K562 (cell line): Measurements from ENCODE around the gene TPO.

Experiments used
- EZH2 ChIP-seq: IDR thresholded peaks from 2 replicates; pipeline ENCODE4 v1.6.1; 2012; ENCODE audit warnings: low read depth, mild to moderate bottlenecking, inconsistent platforms, low read length, borderline replicate concordance
- HDAC8 ChIP-seq: fragments of 450-650 bp; IDR thresholded peaks from 2 replicates; pipeline ENCODE4 v1.6.1; 2016; ENCODE audit warnings: mild to moderate bottlenecking, missing genetic modification characterization, moderate library complexity, missing compliant biosample characterization
- NFIC ChIP-seq: fragments of 450-650 bp; IDR thresholded peaks from 2 replicates; pipeline ENCODE4 v1.6.1; 2017; ENCODE audit warnings: mild to moderate bottlenecking, inconsistent platforms
- SIN3B ChIP-seq: fragments of 450-650 bp; IDR thresholded peaks from 2 replicates; pipeline ENCODE4 v1.6.1; 2017; ENCODE audit warnings: low read depth, mild to moderate bottlenecking, moderate library complexity
- TRIM24 ChIP-seq, 2 experiments: fragments of 450-650 bp; IDR thresholded peaks; 2 replicates each; pipeline ENCODE4 v1.6.1; 2016
- U2AF2 ChIP-seq: fragments of 200-400 bp; formaldehyde crosslinking; optimal IDR thresholded peaks from 2 replicates; pipeline ENCODE3; 2017; ENCODE audit warnings: low read depth, mild to moderate bottlenecking, low read length
- TF ChIP-seq, protein P1 (sequence below), 2 experiments: fragments of 450-650 bp; formaldehyde crosslinking in 1 of 2; IDR thresholded peaks; 2 replicates each; pipeline versions ENCODE4 v1.4.0 to v1.6.1; 2014 to 2020; ENCODE audit warnings: mild to moderate bottlenecking in 2 of 2, borderline replicate concordance in 1 of 2, low read depth in 1 of 2
- TF ChIP-seq, protein P2 (sequence below), 3 experiments: IDR thresholded peaks in 2 of 3; conservative IDR thresholded peaks in 1 of 3; 2 replicates each; pipeline ENCODE4 v1.5.1; 2011 to 2012; ENCODE audit warnings: low read length in 3 of 3, mild to moderate bottlenecking in 3 of 3, control low read depth in 2 of 3, improper control_type of control experiment in 1 of 3, inconsistent platforms in 1 of 3, low read depth in 1 of 3, mixed read lengths in 1 of 3, moderate library complexity in 1 of 3; ENCODE audit not compliant: insufficient read depth in 2 of 3

DNA sequence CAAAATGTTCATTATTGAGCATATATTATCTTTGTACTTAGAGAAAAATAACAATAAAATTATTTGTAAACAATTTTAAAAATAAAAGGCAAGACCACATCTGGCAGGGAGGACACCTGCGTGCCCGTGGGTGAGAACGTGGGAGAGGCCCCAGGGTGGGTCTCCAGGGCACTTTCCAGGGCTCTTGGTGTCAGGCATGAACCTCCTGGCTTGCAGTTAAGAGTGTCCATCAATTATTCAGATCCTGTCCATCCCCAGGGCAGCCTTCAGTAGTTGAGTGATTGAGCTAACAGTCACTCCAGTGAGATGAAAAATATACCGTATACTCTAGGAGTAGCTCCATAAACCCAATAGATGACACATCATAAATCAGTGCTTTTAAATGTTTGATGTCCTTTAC, 49.7 kb downstream of the TPO start:
- TF ChIP-seq U2AF2 (no peak), EZH2 (no peak), HDAC8 (no peak), NFIC (no peak), TRIM24 (IDR thresholded peaks at IDR 0.05) (no peak), SIN3B (no peak)
- TF ChIP-seq, protein P1, sequence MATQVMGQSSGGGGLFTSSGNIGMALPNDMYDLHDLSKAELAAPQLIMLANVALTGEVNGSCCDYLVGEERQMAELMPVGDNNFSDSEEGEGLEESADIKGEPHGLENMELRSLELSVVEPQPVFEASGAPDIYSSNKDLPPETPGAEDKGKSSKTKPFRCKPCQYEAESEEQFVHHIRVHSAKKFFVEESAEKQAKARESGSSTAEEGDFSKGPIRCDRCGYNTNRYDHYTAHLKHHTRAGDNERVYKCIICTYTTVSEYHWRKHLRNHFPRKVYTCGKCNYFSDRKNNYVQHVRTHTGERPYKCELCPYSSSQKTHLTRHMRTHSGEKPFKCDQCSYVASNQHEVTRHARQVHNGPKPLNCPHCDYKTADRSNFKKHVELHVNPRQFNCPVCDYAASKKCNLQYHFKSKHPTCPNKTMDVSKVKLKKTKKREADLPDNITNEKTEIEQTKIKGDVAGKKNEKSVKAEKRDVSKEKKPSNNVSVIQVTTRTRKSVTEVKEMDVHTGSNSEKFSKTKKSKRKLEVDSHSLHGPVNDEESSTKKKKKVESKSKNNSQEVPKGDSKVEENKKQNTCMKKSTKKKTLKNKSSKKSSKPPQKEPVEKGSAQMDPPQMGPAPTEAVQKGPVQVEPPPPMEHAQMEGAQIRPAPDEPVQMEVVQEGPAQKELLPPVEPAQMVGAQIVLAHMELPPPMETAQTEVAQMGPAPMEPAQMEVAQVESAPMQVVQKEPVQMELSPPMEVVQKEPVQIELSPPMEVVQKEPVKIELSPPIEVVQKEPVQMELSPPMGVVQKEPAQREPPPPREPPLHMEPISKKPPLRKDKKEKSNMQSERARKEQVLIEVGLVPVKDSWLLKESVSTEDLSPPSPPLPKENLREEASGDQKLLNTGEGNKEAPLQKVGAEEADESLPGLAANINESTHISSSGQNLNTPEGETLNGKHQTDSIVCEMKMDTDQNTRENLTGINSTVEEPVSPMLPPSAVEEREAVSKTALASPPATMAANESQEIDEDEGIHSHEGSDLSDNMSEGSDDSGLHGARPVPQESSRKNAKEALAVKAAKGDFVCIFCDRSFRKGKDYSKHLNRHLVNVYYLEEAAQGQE (IDR thresholded peaks at IDR 0.05; ENCODE audit: borderline replicate concordance), result no peak
- TF ChIP-seq, protein P1 (CRISPR knock-in tag; IDR thresholded peaks at IDR 0.05; ENCODE audit: low read depth), result no peak
- TF ChIP-seq, protein P2, sequence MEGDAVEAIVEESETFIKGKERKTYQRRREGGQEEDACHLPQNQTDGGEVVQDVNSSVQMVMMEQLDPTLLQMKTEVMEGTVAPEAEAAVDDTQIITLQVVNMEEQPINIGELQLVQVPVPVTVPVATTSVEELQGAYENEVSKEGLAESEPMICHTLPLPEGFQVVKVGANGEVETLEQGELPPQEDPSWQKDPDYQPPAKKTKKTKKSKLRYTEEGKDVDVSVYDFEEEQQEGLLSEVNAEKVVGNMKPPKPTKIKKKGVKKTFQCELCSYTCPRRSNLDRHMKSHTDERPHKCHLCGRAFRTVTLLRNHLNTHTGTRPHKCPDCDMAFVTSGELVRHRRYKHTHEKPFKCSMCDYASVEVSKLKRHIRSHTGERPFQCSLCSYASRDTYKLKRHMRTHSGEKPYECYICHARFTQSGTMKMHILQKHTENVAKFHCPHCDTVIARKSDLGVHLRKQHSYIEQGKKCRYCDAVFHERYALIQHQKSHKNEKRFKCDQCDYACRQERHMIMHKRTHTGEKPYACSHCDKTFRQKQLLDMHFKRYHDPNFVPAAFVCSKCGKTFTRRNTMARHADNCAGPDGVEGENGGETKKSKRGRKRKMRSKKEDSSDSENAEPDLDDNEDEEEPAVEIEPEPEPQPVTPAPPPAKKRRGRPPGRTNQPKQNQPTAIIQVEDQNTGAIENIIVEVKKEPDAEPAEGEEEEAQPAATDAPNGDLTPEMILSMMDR (IDR thresholded peaks at IDR 0.05 in 2 of 3, conservative IDR thresholded peaks at IDR 0.05 in 1 of 3; ENCODE audit: insufficient read depth in 2 of 3, low read depth in 1 of 3, low read length in 3 of 3), result no peak
